Measurements from ENCODE around the gene UNC119.

The UNC119 gene

DNA sequence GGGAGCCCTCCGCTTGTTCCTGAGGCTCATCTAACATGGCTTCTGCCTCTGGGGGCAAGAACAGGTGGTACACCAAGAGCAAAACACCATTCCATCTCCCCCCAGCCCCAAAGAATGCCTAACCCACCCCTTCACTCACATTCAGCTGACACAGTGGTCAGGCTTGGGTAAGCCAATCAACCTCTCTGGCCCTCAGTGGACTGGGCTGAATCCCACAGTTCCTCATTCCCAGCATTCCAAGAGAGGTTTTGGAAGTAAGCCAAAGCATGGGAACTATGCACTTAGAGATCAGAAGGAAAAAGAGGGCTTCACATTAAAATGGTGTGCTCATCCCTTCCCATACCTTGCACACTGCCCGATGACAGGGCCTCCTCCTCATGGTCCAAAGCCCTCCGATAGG, 11.1 kb upstream of the UNC119 start:
- Histone ChIP-seq H3K36me3 (ENCODE audit: insufficient read depth, low read length) (peaks cover 59% of the 10 kb centered on the region), H3K4me2 (ENCODE audit: low read length) (no peak overlapping the region), H3K9ac (ENCODE audit: low read length) (no peak overlapping the region), H2AFZ (ENCODE audit: low read length) (no peak overlapping the region), H3K27ac (ENCODE audit: low read depth, low read length, poor library complexity, severe bottlenecking) (no peak overlapping the region), H3K9me3 (ENCODE audit: low read length) (no peaks in the 10 kb centered on the region), H3F3A (ENCODE audit: insufficient read depth, low read length) (no peaks in the 10 kb centered on the region), H3K79me2 (ENCODE audit: insufficient read depth, low read length) (peaks cover 12% of the 10 kb centered on the region), H3K27me3 (ENCODE audit: insufficient read depth, low read length) (no peaks in the 10 kb centered on the region), H4K20me1 (ENCODE audit: insufficient read depth, low read length) (no peaks in the 10 kb centered on the region), H3K9me2 (ENCODE audit: low read depth, low read length) (no peaks in the 10 kb centered on the region), H3K4me3 (ENCODE audit: low read depth, low read length, poor library complexity, severe bottlenecking) (no peak overlapping the region), H3K4me1 (ENCODE audit: insufficient read depth, low read length, severe bottlenecking) (peaks cover 17% of the 10 kb centered on the region)
- TF ChIP-seq CTCF (IDR thresholded peaks at IDR 0.05; ENCODE audit: low read length) = no peak
- no peak for TF ChIP-seq EZH2 (IDR thresholded peaks at IDR 0.05; ENCODE audit: borderline replicate concordance, low read length)

DNA sequence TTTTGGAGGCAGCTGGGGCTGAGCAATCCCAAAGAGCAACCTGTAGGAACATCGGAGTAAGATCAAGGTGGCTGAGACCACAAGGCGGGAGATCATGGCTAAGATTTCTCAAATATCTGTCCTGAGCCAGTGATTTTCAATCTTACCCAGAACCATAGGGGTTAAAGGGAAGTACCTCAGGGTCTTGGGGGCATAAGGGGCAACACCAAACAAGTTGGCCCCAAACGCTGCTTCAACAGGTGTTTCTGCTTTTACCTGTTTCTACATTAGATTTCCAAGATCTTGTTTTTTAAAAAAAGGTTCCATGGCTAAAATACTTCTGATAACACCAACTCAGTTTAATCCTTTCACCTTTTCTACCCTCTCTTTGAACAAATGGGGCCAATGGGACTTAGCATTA, 2.6 kb upstream of the UNC119 start:
- no peaks in the 10 kb centered on the region for H3K9me2 ChIP-seq (ENCODE audit: low read depth, low read length)
- no peaks in the 10 kb centered on the region for H3K9me3 ChIP-seq (ENCODE audit: low read length)
- no peaks in the 10 kb centered on the region for H3K27me3 ChIP-seq (ENCODE audit: insufficient read depth, low read length)
- no peak overlapping the region for H3K4me2 ChIP-seq (ENCODE audit: low read length)
- H3K4me3 ChIP-seq (ENCODE audit: low read depth, low read length, poor library complexity, severe bottlenecking) = no peak overlapping the region
- H3F3A ChIP-seq (ENCODE audit: insufficient read depth, low read length) = no peaks in the 10 kb centered on the region
- H3K9ac ChIP-seq (ENCODE audit: low read length) = no peak overlapping the region
- H3K4me1 ChIP-seq (ENCODE audit: insufficient read depth, low read length, severe bottlenecking) = no peaks in the 10 kb centered on the region
- H3K36me3 ChIP-seq (ENCODE audit: insufficient read depth, low read length) = peaks cover 56% of the 10 kb centered on the region
- H3K27ac ChIP-seq (ENCODE audit: low read depth, low read length, poor library complexity, severe bottlenecking) = no peak overlapping the region
- TF ChIP-seq CTCF (IDR thresholded peaks at IDR 0.05; ENCODE audit: low read length) = no peak
- no peak overlapping the region for H2AFZ ChIP-seq (ENCODE audit: low read length)
- H4K20me1 ChIP-seq (ENCODE audit: insufficient read depth, low read length) = no peaks in the 10 kb centered on the region
- H3K79me2 ChIP-seq (ENCODE audit: insufficient read depth, low read length) = no peaks in the 10 kb centered on the region

GRCh38 chr17:28554565-28554964, 2.1 kb upstream of the UNC119 start:
- Histone ChIP-seq H3K36me3 (ENCODE audit: insufficient read depth, low read length) (peaks cover 51% of the 10 kb centered on the region), H3F3A (ENCODE audit: insufficient read depth, low read length) (no peaks in the 10 kb centered on the region), H3K4me3 (ENCODE audit: low read depth, low read length, poor library complexity, severe bottlenecking) (no peak overlapping the region)

More at GRCh38 chr17:28554565-28554964, 2.1 kb upstream of the UNC119 start:
- H3K79me2 ChIP-seq (ENCODE audit: insufficient read depth, low read length) = no peaks in the 10 kb centered on the region
- TF ChIP-seq CTCF (IDR thresholded peaks at IDR 0.05; ENCODE audit: low read length) (no peak; the same call in 1 of the 2 replicates), EZH2 (IDR thresholded peaks at IDR 0.05; ENCODE audit: borderline replicate concordance, low read length) (no peak)
- no peaks in the 10 kb centered on the region for H4K20me1 ChIP-seq (ENCODE audit: insufficient read depth, low read length)
- H3K9me2 ChIP-seq (ENCODE audit: low read depth, low read length) = no peaks in the 10 kb centered on the region
- no peaks in the 10 kb centered on the region for H3K4me1 ChIP-seq (ENCODE audit: insufficient read depth, low read length, severe bottlenecking)
- H3K9ac ChIP-seq (ENCODE audit: low read length) = no peak overlapping the region
- H2AFZ ChIP-seq (ENCODE audit: low read length) = no peak overlapping the region
- H3K27me3 ChIP-seq (ENCODE audit: insufficient read depth, low read length) = no peaks in the 10 kb centered on the region
- H3K9me3 ChIP-seq (ENCODE audit: low read length) = no peaks in the 10 kb centered on the region
- H3K4me2 ChIP-seq (ENCODE audit: low read length) = no peak overlapping the region
- H3K27ac ChIP-seq (ENCODE audit: low read depth, low read length, poor library complexity, severe bottlenecking) = no peak overlapping the region

Measured in OCI-LY1 (cell line).